NCI-H1417 treated with DMSO at 0.1 percent for 48 hours (cell line): ENCODE results near the gene TMEM243.

ENCODE experiments used
- DNase-seq: peaks from one replicate; lab custom pipeline; 2025; lab: John Stamatoyannopoulos, UW

Gene TMEM243

DNA sequence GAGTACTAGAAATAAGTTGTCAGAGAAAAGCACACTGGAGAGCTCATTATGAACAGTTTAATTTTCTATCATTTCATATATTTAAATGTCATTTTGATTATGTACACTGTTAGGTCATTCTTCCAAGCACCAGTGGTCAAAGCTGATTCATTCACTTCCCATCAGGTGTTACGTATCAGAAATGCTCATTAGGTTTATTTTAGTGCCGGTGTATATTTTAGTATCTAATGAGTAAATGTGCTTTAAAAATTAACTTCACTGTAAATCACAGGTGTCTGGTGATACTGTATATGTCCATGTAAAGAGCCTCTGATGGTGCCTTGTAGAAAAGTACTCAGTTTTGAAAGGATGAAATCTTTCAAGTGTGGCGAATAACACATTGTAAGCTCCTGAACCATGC is 63.7 kb downstream of the TMEM243 start:
- no peak for DNase-seq

DNA sequence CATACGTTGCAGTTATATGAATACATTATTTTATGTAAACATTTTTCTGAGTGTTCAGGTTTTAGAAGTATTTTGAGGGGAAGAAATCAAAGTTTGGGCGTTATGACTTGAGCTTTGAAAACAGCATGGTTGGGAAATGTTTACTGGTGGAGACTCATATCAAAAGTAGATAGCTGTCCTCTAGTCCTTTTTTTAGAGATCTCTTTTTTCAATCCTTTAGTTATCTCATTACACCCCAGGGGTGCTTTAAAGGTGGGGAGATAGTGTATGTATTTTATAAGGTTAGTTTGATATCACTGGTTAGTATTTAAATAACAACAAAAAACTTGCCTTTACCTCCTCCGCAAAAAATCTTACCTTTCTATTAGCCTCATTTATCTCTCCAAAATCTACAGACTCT is 65.0 kb downstream of the TMEM243 start:
- no peak for DNase-seq

DNA sequence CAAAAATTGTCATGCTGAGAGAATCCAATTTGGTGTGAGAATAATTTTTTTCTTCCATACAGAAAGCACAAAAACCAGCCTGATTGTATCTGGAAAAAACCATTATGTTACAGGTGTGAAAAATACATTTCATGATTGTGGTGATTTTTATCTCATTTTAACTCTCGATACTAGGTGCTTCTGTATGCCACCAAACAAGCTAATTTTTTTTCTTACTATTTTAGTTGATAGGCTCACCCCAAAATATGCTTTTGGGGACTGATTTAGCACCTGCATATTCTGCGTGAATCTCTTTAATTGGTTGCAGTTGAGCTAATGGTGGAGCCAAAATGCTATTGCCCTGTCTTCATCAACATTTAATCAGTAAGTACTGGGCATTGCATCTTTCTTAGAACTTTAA is 65.4 kb downstream of the TMEM243 start:
- no peak for DNase-seq

- DNase-seq, result no peak
Measured at GRCh38 chr7:87152897-87153641, 66.5 kb downstream of the TMEM243 start.

GRCh38 chr7:87152112-87152896 is 67.2 kb downstream of the TMEM243 start, which contains the start of gene DMTF1:
Gene DMTF1, plus strand, starts transcription at chr7:87152453. Its CDS starts 12,489 bp downstream, at chr7:87164942.
- DNase-seq, result peak; percentile 81

DNA sequence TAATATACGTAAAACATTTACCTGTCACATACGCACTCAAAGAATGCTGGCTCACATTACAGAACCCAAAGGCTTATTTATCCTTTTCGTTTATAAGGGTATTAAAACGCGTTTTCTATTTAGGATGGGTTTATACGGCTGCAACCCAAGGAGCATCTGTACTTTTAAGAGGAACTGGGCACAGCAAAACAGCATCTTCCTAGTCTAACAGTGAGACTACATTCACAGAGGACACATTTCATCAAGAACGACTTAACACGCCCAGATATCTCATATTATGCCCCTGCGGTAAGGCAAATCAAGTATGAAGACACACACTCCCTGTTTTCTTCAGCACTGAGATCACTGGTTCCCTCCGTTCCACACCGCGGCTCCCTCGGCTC is 67.8 kb downstream of the TMEM243 start:
- DNase-seq, result no peak

- no peak for DNase-seq
Measured at GRCh38 chr7:87151002-87151728, 68.4 kb downstream of the TMEM243 start.

DNA sequence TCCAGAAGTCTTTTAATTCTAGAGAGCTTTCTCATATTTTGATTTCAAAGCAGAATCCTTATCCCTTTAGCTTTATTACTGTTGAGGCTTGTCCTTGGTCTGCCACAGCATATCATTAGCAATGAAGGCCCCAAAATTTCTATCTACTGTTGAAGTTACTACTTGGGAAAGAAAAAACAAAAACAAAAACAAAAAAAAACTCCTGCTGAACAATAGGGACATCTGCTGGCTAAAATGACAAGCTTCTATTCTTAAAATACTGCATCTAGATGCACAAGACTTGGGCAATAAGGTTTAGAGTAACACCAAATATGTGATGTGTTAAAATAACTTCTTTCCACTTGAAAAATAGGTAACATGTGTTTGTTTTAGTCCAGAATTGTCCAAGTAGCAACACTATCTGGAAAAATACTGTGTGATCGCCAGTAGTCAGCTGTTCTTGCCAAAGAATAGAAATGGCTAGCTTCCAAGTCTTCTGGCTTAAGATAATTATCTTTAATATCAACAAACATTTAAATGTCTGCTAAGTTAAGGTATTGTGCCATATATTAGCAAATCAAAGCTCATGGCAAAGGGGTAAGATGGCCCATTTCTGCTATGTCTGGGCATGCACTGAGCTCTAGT is 71.1 kb downstream of the TMEM243 start:
- DNase-seq, result no peak

GRCh38 chr7:87147500-87147899 is 72.0 kb downstream of the TMEM243 start:
- DNase-seq, result no peak

DNA sequence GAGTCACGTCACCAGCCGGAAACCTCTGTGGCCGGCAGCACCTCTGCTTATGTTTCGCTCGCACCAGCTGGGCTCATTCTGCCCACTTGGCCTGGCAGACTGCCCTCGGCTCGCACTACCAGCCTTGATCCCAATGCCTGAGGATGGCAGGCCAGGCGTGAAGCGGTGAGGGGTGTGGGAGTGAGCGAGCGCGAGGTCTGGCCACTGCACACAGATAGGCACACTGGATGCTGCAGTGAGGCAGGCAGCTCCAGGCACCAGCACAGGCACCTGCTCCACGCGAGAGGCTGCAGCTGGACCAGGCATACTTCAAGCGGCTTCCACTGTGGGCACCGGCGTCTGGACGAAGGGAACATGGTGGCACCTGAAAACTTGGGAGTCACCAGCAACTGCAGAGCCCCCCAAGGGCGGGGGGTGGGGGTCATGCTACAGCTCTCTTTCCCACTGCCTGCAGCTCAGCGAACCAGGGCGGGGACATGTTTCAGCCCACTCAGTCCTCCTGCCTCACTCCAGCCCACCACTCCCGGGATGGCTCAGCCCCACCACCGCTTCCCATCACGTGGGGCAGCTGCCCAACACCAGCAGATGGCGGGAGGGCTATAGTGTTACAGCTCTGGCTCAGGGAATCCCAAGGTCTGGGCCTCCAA is 72.7 kb downstream of the TMEM243 start:
- DNase-seq, result no peak
